ENCODE data around the gene RAD50. TPM values are rescaled to one million over a fixed set of nuclear protein-coding genes. Genes with fewer than 3 reads are reported as not detected.
"Not testable (repeated sequence)": the region's sequence is repeated elsewhere in the genome, so short reads cannot be mapped to it uniquely, and the experiment has no call there.

The RAD50 gene
- 10 to 100 TPM; 18.0 to 35.4 (median 32.2) TPM for total RNA-seq
- 10 to 100 TPM; 14.8 to 25.2 TPM for polyA plus RNA-seq
- total RNA-seq, result 5.0 reads per million, percentile 24 among the genes with 10 or more reads in this experiment

GRCh38 chr5:132556763-132557477 lies at the start of gene RAD50:
RAD50 (plus strand) TSS chr5:132556977; CDS start chr5:132557325, 348 bp downstream.
- peak within 1 kb of the TSS; percentile 78 for H3K4me3 ChIP-seq (ENCODE audit: low read length)
- intact Hi-C loops (cut with micrococcal nuclease), result loop anchor here (1.0 to 10.0 kb wide), 12 partner anchors 31 to 498 kb away; partner anchors contain the start of genes AFF4 (in 2 of the 2), GDF9 (in 2 of the 2), HSPA4 (in 2 of the 2) and KIF3A (in 2 of the 2)
- POLR2A ChIA-PET, result interaction anchor here (1.0 to 1.7 kb wide), 13 partner anchors 10 to 495 kb away, joined by 3 to 6 read pairs (median 4); partner anchors contain the start of genes CCNI2, HSPA4, KIF3A and SLC22A5
- Mint-ChIP-seq H3K27ac (peak within 1 kb of the TSS; percentile 90 to 98 (median 97)), H3K27me3 (no peaks in the 10 kb centered on the region), H3K9me3 (peaks cover 0 to 8% (median 3%) of the 10 kb centered on the region in 11 donors), H3K36me3 (peaks cover 0 to 10% (median 4%) of the 10 kb centered on the region in 5 donors), H3K4me1 (peaks cover 10 to 37% (median 29%) of the 10 kb centered on the region in 7 donors), H3K4me3 (peak within 1 kb of the TSS; percentile 90 to 99 (median 96))
- ATAC-seq (peak; percentile 97), DNase-seq (peak; percentile 81 to 92 (median 90))
- no peaks in the 10 kb centered on the region for H3K9me3 ChIP-seq (ENCODE audit: control insufficient read depth in 2 of 3, low read length in 3 of 3)
- H3K4me1 ChIP-seq (ENCODE audit: control insufficient read depth in 2 of 2, insufficient read depth in 2 of 2, low read length in 2 of 2), result peaks cover 5 to 14% of the 10 kb centered on the region in 2 donors
- peaks cover 0 to 6% (median 0%) of the 10 kb centered on the region in 3 experiments for H3K36me3 ChIP-seq (ENCODE audit: control insufficient read depth in 2 of 3, insufficient read depth in 3 of 3, low read length in 3 of 3)
- no peaks in the 10 kb centered on the region for H3K27me3 ChIP-seq (ENCODE audit: control insufficient read depth in 2 of 2, insufficient read depth in 2 of 2, low read length in 2 of 2)
- CTCF ChIA-PET, result interaction anchor here (1.0 kb wide), 1 partner anchor 407 kb away, joined by 3 read pairs; no protein-coding TSS in a partner anchor
- H3K27ac ChIP-seq (ENCODE audit: low read depth, low read length), result peak within 1 kb of the TSS; percentile 76

GRCh38 chr5:132510076-132510475 lies 46.7 kb upstream of the RAD50 start:
- Histone ChIP-seq H3K27ac (ENCODE audit: low read depth, low read length) (no peak overlapping the region), H3K36me3 (ENCODE audit: control insufficient read depth in 2 of 3, insufficient read depth in 3 of 3, low read length in 3 of 3) (no peaks in the 10 kb centered on the region), H3K4me1 (ENCODE audit: control insufficient read depth in 2 of 2, insufficient read depth in 2 of 2, low read length in 2 of 2) (no peaks in the 10 kb centered on the region), H3K27me3 (ENCODE audit: control insufficient read depth in 2 of 2, insufficient read depth in 2 of 2, low read length in 2 of 2) (no peaks in the 10 kb centered on the region), H3K4me3 (ENCODE audit: low read length) (no peak overlapping the region), H3K9me3 (ENCODE audit: control insufficient read depth in 2 of 3, low read length in 3 of 3) (no peaks in the 10 kb centered on the region)
- DNase-seq (no peak), ATAC-seq (no peak)
- Mint-ChIP-seq H3K27ac (no peak overlapping the region), H3K4me1 (peaks cover 0 to 21% (median 0%) of the 10 kb centered on the region in 7 donors), H3K36me3 (peaks cover 0 to 19% (median 5%) of the 10 kb centered on the region in 5 donors), H3K4me3 (no peak overlapping the region), H3K9me3 (peaks cover 0 to 20% (median 8%) of the 10 kb centered on the region in 11 donors), H3K27me3 (peaks cover 17 to 46% (median 27%) of the 10 kb centered on the region in 5 donors)
- POLR2A ChIA-PET, result interaction anchor here (0.7 to 1.5 kb wide), 2 partner anchors 13 to 198 kb away, joined by 3 to 6 read pairs; no protein-coding TSS in a partner anchor
- CTCF ChIA-PET, result interaction anchor here (0.6 to 2.1 kb wide), 3 partner anchors 10 to 21 kb away, joined by 3 to 11 read pairs (median 3); no protein-coding TSS in a partner anchor
- intact Hi-C loops (cut with micrococcal nuclease), result no loop called here

- H3K36me3 Mint-ChIP-seq, result peaks cover 0 to 15% (median 5%) of the 10 kb centered on the region in 5 donors
- H3K9me3 ChIP-seq (ENCODE audit: control insufficient read depth in 2 of 3, low read length in 3 of 3); intact Hi-C loops (cut with micrococcal nuclease); DNase-seq; H3K4me3 Mint-ChIP-seq; H3K4me3 ChIP-seq (ENCODE audit: low read length); POLR2A ChIA-PET; CTCF ChIA-PET; H3K27ac Mint-ChIP-seq; ATAC-seq; H3K4me1 Mint-ChIP-seq; H3K36me3 ChIP-seq (ENCODE audit: control insufficient read depth in 2 of 3, insufficient read depth in 3 of 3, low read length in 3 of 3); H3K27ac ChIP-seq (ENCODE audit: low read depth, low read length); H3K4me1 ChIP-seq (ENCODE audit: control insufficient read depth in 2 of 2, insufficient read depth in 2 of 2, low read length in 2 of 2); H3K27me3 ChIP-seq (ENCODE audit: control insufficient read depth in 2 of 2, insufficient read depth in 2 of 2, low read length in 2 of 2): not testable (repeated sequence)
- peaks cover 6 to 32% (median 15%) of the 10 kb centered on the region in 5 donors for H3K27me3 Mint-ChIP-seq
- peaks cover 0 to 20% (median 8%) of the 10 kb centered on the region in 11 donors for H3K9me3 Mint-ChIP-seq
These were observed 43.0 kb upstream of the RAD50 start for GRCh38 chr5:132513618-132514336.

- peaks cover 0 to 38% (median 8%) of the 10 kb centered on the region in 7 donors for H3K4me1 Mint-ChIP-seq
- ATAC-seq; H3K36me3 ChIP-seq (ENCODE audit: control insufficient read depth in 2 of 3, insufficient read depth in 3 of 3, low read length in 3 of 3); H3K27me3 ChIP-seq (ENCODE audit: control insufficient read depth in 2 of 2, insufficient read depth in 2 of 2, low read length in 2 of 2); H3K4me3 Mint-ChIP-seq; H3K27me3 Mint-ChIP-seq; H3K4me1 ChIP-seq (ENCODE audit: control insufficient read depth in 2 of 2, insufficient read depth in 2 of 2, low read length in 2 of 2); H3K27ac ChIP-seq (ENCODE audit: low read depth, low read length); CTCF ChIA-PET; DNase-seq; POLR2A ChIA-PET; H3K9me3 ChIP-seq (ENCODE audit: control insufficient read depth in 2 of 3, low read length in 3 of 3); H3K4me3 ChIP-seq (ENCODE audit: low read length); H3K9me3 Mint-ChIP-seq: not testable (repeated sequence)
- intact Hi-C loops (cut with micrococcal nuclease), result loop anchor here in 1 of 2 donors (5.0 to 10.0 kb wide), 2 partner anchors 35 to 363 kb away; partner anchors contain the start of gene RAD50
- peak overlapping the region in 1 of 9 donors; percentile 82 for H3K27ac Mint-ChIP-seq
- peaks cover 0 to 14% (median 0%) of the 10 kb centered on the region in 5 donors for H3K36me3 Mint-ChIP-seq
These were observed 34.7 kb upstream of the RAD50 start for GRCh38 chr5:132522067-132522466.

GRCh38 chr5:132524877-132525276 lies 31.9 kb upstream of the RAD50 start:
- H3K9me3 Mint-ChIP-seq; H3K4me3 ChIP-seq (ENCODE audit: low read length); ATAC-seq; H3K27me3 ChIP-seq (ENCODE audit: control insufficient read depth in 2 of 2, insufficient read depth in 2 of 2, low read length in 2 of 2); H3K36me3 ChIP-seq (ENCODE audit: control insufficient read depth in 2 of 3, insufficient read depth in 3 of 3, low read length in 3 of 3); H3K4me1 ChIP-seq (ENCODE audit: control insufficient read depth in 2 of 2, insufficient read depth in 2 of 2, low read length in 2 of 2); H3K27me3 Mint-ChIP-seq; H3K9me3 ChIP-seq (ENCODE audit: control insufficient read depth in 2 of 3, low read length in 3 of 3); POLR2A ChIA-PET; H3K27ac ChIP-seq (ENCODE audit: low read depth, low read length); DNase-seq: not testable (repeated sequence)
- H3K4me3 Mint-ChIP-seq, result peak overlapping the region in 1 of 10 donors; percentile 58
- CTCF ChIA-PET, result interaction anchor here (3.0 kb wide), 1 partner anchor 296 kb away, joined by 22 read pairs; no protein-coding TSS in a partner anchor
- H3K36me3 Mint-ChIP-seq, result peaks cover 0 to 14% (median 0%) of the 10 kb centered on the region in 5 donors
- intact Hi-C loops (cut with micrococcal nuclease), result loop anchor here (5.0 to 10.0 kb wide), 6 partner anchors 32 to 360 kb away; partner anchors contain the start of gene RAD50 (in 1 of the 2)
- peaks cover 12 to 58% (median 16%) of the 10 kb centered on the region in 7 donors for H3K4me1 Mint-ChIP-seq
- peak overlapping the region in 1 of 9 donors; percentile 50 for H3K27ac Mint-ChIP-seq

GRCh38 chr5:132525299-132525724 lies 31.5 kb upstream of the RAD50 start:
- H3K27me3 Mint-ChIP-seq, result no peaks in the 10 kb centered on the region
- ATAC-seq (no peak), DNase-seq (no peak)
- peaks cover 0 to 2% (median 0%) of the 10 kb centered on the region in 11 donors for H3K9me3 Mint-ChIP-seq
- peaks cover 0 to 11% (median 0%) of the 10 kb centered on the region in 5 donors for H3K36me3 Mint-ChIP-seq
- H3K4me3 Mint-ChIP-seq, result peak overlapping the region in 1 of 10 donors; percentile 58
- no peaks in the 10 kb centered on the region for H3K36me3 ChIP-seq (ENCODE audit: control insufficient read depth in 2 of 3, insufficient read depth in 3 of 3, low read length in 3 of 3)
- H3K27ac Mint-ChIP-seq, result peak overlapping the region in 1 of 9 donors; percentile 50
- intact Hi-C loops (cut with micrococcal nuclease), result loop anchor here (5.0 to 10.0 kb wide), 5 partner anchors 52 to 359 kb away; no protein-coding TSS in a partner anchor
- H3K4me1 Mint-ChIP-seq, result peaks cover 12 to 55% (median 16%) of the 10 kb centered on the region in 7 donors
- ChIA-PET CTCF (interaction anchor here (3.0 kb wide), 1 partner anchor 295 kb away, joined by 22 read pairs; no protein-coding TSS in a partner anchor), POLR2A (interaction anchor here (2.1 kb wide), 1 partner anchor 32 kb away, joined by 5 read pairs; the partner anchor contains the start of gene RAD50)
- H3K9me3 ChIP-seq (ENCODE audit: control insufficient read depth in 2 of 3, low read length in 3 of 3), result no peaks in the 10 kb centered on the region
- H3K4me1 ChIP-seq (ENCODE audit: control insufficient read depth in 2 of 2, insufficient read depth in 2 of 2, low read length in 2 of 2), result peaks cover 4% of the 10 kb centered on the region in 2 donors
- H3K4me3 ChIP-seq (ENCODE audit: low read length), result no peak overlapping the region
- H3K27me3 ChIP-seq (ENCODE audit: control insufficient read depth in 2 of 2, insufficient read depth in 2 of 2, low read length in 2 of 2), result no peaks in the 10 kb centered on the region
- no peak overlapping the region for H3K27ac ChIP-seq (ENCODE audit: low read depth, low read length)

Measured in naive thymus-derived CD4-positive, alpha-beta T cell (primary cell).